ENCODE results near the gene CCDC28A.

Gene CCDC28A

DNA sequence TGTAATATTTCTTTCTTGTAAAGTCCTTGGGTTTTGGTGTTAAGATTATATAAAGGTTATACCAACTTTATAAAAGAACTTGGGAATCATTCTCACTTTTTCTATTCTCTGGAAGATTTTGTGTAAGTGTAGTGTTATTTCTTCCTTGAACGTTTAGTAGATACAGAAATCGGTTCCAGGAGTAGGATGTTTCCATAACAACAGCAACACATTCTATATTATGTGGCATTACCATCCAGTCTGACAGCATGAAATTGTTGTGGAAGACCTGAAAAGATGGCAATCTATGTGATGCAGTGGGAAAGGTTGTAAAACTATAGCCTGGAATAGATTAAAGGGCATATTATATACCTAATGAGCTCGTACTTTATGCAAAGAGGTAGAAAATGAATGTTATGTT lies 36.1 kb downstream of the CCDC28A start:
- H3K36me3 ChIP-seq = no peaks in the 10 kb centered on the region
- 0 out of 2 replicates have a peak, but pooled peaks cover 3% of the 10 kb centered on the region for H3K9me3 ChIP-seq
- no peak overlapping the region for H3K27ac ChIP-seq
- peaks cover 28% of the 10 kb centered on the region for H3K4me1 ChIP-seq
- no peaks in the 10 kb centered on the region for H4K20me1 ChIP-seq
- no peaks in the 10 kb centered on the region for H3K27me3 ChIP-seq
- H3K4me3 ChIP-seq = no peak overlapping the region
- no peak for TF ChIP-seq Cebpa-rat (IDR thresholded peaks at IDR 0.05)
- no peak overlapping the region for H3K9ac ChIP-seq
- H3K4me2 ChIP-seq = no peak overlapping the region

DNA sequence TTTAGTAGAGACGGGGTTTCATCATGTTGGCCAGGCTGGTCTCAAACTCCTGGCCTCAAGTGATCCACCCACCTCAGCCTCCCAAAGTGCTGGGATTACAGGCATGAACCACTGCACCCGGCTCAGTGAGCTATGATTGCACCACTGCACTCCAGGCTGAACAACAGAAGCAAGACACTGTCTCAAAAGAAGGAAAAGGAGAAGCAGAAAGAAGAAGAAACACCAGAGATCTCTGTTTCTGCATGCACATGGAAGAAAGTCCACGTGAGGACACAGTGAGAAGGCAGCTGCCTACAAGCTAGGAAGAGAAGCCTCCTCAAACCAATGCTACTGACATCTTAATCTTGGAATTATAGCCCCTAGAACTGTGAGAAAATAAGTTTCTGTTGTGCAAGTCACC lies 38.3 kb downstream of the CCDC28A start:
- 0 out of 2 replicates have a peak, but pooled peaks cover 3% of the 10 kb centered on the region for H3K9me3 ChIP-seq

GRCh38 chr6:138814179-138814834 lies 40.7 kb downstream of the CCDC28A start:
- Histone ChIP-seq H3K4me2 (no peak overlapping the region), H3K9me3 (no peaks in the 10 kb centered on the region), H3K36me3 (no peaks in the 10 kb centered on the region), H3K27ac (no peak overlapping the region), H3K4me1 (peaks cover 15% of the 10 kb centered on the region), H4K20me1 (no peaks in the 10 kb centered on the region), H3K4me3 (no peak overlapping the region), H3K9ac (no peak overlapping the region), H3K27me3 (no peaks in the 10 kb centered on the region)
- TF ChIP-seq Cebpa-rat (IDR thresholded peaks at IDR 0.05) = no peak

More for the DNA sequence above, 38.3 kb downstream of the CCDC28A start:
- H3K36me3 ChIP-seq = no peaks in the 10 kb centered on the region
- H3K9ac ChIP-seq = no peak overlapping the region
- H3K27ac ChIP-seq = no peak overlapping the region
- no peak overlapping the region for H3K4me3 ChIP-seq
- TF ChIP-seq Cebpa-rat (IDR thresholded peaks at IDR 0.05) = no peak
- peaks cover 8% of the 10 kb centered on the region for H3K4me1 ChIP-seq
- H3K4me2 ChIP-seq = no peak overlapping the region
- no peaks in the 10 kb centered on the region for H4K20me1 ChIP-seq
- no peaks in the 10 kb centered on the region for H3K27me3 ChIP-seq

DNA sequence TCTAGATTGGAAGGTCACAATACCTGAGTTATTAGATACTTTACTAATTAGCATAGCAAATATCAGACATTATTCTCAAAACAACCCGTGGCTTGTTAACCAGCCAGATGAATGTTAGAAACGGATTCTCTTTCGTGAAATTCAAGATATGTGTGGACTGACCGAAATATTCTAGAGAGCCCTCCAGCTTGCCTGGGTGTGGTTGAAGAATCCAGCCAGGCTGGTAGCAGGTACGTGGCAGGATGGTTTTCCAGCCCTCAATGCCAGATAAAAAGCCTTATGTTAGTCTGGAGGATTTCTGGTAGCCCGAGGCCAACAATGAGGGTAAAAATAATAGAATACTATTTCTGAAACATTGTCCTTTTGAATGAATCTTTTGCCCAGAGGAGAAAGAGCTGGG lies 41.7 kb downstream of the CCDC28A start:
- no peak for TF ChIP-seq Cebpa-rat (IDR thresholded peaks at IDR 0.05)
- H3K4me1 ChIP-seq = peaks cover 23% of the 10 kb centered on the region

DNA sequence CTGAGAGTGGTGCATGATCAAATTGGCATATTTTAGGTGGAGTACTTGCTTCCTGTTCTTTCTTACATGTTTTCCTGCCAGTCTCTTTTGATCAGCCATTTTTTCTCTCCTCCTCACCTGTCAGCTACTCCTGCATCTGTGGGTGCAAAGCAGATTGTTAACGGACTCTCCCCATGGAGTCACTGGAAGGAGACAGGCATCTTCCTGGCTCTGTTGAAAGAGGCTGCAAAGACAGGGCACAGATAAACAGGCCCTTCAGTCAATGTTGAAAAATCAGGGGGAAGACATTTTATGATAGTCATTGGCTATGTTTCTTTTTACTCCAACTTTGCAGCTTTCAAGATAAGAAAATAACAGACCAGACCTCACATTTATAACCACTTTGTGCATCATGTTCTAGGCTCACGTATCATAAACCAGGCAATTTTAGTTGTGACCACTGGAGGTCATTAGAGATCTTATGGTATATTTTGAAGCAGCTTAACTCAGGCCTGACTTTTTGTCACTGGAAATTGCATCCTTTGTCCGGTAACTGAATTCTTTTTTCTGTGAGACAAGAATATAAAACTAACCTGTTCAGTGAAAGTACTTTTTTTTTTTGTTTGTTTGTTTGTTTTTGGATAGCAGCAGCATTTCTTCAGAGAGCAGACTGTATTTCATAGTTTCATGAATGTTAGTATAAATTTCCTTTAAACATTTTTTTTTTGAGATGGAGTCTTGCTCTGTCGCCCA lies 42.4 kb downstream of the CCDC28A start:
- Histone ChIP-seq H3K27me3 (no peaks in the 10 kb centered on the region), H3K4me3 (no peak overlapping the region), H3K9me3 (no peaks in the 10 kb centered on the region), H4K20me1 (no peaks in the 10 kb centered on the region), H3K36me3 (no peaks in the 10 kb centered on the region), H3K4me2 (no peak overlapping the region), H3K27ac (no peak overlapping the region), H3K4me1 (peaks cover 30% of the 10 kb centered on the region), H3K9ac (no peak overlapping the region)
- no peak for TF ChIP-seq Cebpa-rat (IDR thresholded peaks at IDR 0.05)

More for the DNA sequence above, 41.7 kb downstream of the CCDC28A start:
- H3K9ac ChIP-seq = no peak overlapping the region
- no peak overlapping the region for H3K27ac ChIP-seq
- no peaks in the 10 kb centered on the region for H3K9me3 ChIP-seq
- no peaks in the 10 kb centered on the region for H4K20me1 ChIP-seq
- no peak overlapping the region for H3K4me3 ChIP-seq
- no peak overlapping the region for H3K4me2 ChIP-seq
- H3K27me3 ChIP-seq = no peaks in the 10 kb centered on the region
- H3K36me3 ChIP-seq = no peaks in the 10 kb centered on the region

- no peaks in the 10 kb centered on the region for H4K20me1 ChIP-seq
- H3K27ac ChIP-seq = no peak overlapping the region
- no peak overlapping the region for H3K4me3 ChIP-seq
- H3K4me1 ChIP-seq = peaks cover 45% of the 10 kb centered on the region
- no peaks in the 10 kb centered on the region for H3K9me3 ChIP-seq
- no peaks in the 10 kb centered on the region for H3K36me3 ChIP-seq
- no peak overlapping the region for H3K9ac ChIP-seq
- no peak overlapping the region for H3K4me2 ChIP-seq
- no peak for TF ChIP-seq Cebpa-rat (IDR thresholded peaks at IDR 0.05)
- no peaks in the 10 kb centered on the region for H3K27me3 ChIP-seq
Observed at GRCh38 chr6:138817799-138818198, 44.2 kb downstream of the CCDC28A start.

DNA sequence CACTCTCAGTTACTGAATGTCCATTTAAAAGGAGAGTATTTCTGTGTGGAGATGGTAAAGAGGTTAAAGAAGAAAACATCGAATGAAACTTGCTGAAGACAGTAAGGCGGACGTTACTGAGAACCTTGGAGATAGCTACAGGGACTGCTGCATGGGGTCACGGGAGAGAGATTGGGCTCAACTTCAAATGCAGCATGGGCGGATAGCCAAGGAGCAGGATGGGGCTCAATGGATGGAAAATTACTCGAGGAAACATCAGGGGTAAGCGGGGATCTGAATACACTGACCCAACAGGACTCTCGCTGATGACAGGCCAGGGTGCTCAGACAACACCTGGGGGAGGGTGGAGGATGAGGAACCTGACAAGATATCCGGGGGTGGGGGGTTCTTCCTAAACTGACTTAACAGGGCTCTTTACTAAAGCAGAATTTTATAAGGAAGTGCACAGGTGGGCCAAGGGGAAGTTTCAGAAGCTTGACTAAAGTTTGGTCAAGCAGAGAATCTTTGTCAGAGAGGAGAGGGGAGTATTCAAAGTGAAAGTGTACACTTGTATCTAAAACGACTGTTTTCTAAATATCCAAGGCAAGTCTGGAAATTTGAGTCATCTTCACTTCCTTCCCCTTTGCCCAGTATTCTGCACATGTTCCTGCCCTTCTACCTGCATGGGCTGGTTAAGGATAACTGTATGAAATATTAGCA lies 45.1 kb downstream of the CCDC28A start:
- Histone ChIP-seq H3K4me1 (peaks cover 45% of the 10 kb centered on the region), H3K27ac (no peak overlapping the region), H3K36me3 (no peaks in the 10 kb centered on the region), H3K27me3 (no peaks in the 10 kb centered on the region), H3K9ac (no peak overlapping the region), H4K20me1 (no peaks in the 10 kb centered on the region), H3K9me3 (no peaks in the 10 kb centered on the region), H3K4me3 (no peak overlapping the region), H3K4me2 (peak overlapping the region; percentile 50)
- no peak for TF ChIP-seq Cebpa-rat (IDR thresholded peaks at IDR 0.05)

GRCh38 chr6:138821519-138821918 lies 48.0 kb downstream of the CCDC28A start:
- Histone ChIP-seq H3K4me2 (peak overlapping the region; percentile 50), H3K27ac (peak overlapping the region; percentile 72)

DNA sequence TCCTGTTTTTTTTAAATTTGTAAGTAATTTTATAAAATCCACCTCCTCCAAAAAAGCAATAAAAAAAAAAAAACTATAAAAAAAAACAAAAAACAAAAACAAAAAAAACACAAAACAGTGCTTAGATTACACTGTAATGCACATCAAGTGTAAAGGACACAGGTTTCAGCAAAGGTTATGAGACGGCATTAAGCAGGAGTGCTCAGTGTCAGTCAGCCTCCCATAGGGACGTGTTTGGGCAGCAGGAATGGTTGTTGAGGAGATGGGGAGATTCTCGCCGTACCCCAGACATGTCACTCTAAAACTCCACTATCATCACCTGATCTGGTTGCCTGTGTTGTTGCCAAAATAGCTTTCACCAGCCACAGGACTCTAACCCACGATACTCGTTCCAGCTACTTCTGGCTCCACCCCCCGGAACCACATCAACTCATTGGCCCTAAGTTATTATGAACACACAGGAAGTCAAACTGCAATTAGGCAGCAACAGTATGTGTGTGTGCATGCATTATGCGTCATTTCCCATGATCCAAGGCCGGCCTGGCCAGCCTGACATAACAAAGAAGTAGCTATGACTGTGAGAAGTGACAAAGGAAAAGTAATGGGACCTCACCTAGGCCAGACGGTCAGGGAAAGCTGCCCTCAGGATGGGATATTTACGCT lies 51.0 kb downstream of the CCDC28A start:
- Histone ChIP-seq H3K36me3 (no peaks in the 10 kb centered on the region), H3K4me3 (no peak overlapping the region), H3K4me1 (peaks cover 28% of the 10 kb centered on the region), H3K27ac (no peak overlapping the region), H3K9ac (no peak overlapping the region), H4K20me1 (no peaks in the 10 kb centered on the region), H3K9me3 (no peaks in the 10 kb centered on the region), H3K4me2 (no peak overlapping the region), H3K27me3 (no peaks in the 10 kb centered on the region)
- no peak for TF ChIP-seq Cebpa-rat (IDR thresholded peaks at IDR 0.05)

More at GRCh38 chr6:138821519-138821918, 48.0 kb downstream of the CCDC28A start:
- H3K9me3 ChIP-seq = no peaks in the 10 kb centered on the region
- no peak overlapping the region; the same call in 1 of the 2 replicates for H3K9ac ChIP-seq
- TF ChIP-seq Cebpa-rat (IDR thresholded peaks at IDR 0.05) = no peak
- H3K4me1 ChIP-seq = peaks cover 45% of the 10 kb centered on the region
- H4K20me1 ChIP-seq = no peaks in the 10 kb centered on the region
- no peaks in the 10 kb centered on the region for H3K27me3 ChIP-seq
- no peaks in the 10 kb centered on the region for H3K36me3 ChIP-seq
- H3K4me3 ChIP-seq = no peak overlapping the region

All from BLaER1 (cell line).